IgD-negative memory B cell (primary cell): ENCODE results near the gene LARP4. TPM values are rescaled to one million over a fixed set of nuclear protein-coding genes. Genes with fewer than 3 reads are reported as not detected.
"Not testable (repeated sequence)": the region's sequence is repeated elsewhere in the genome, so short reads cannot be mapped to it uniquely, and the experiment has no call there.

Experiments used
- H3K27ac Mint-ChIP-seq, 3 donors: one replicate each; pipeline ENCODE4 v1.8.0; 2020 to 2022; ENCODE audit warnings: mild to moderate bottlenecking in 3 of 3, mixed read lengths in 3 of 3, moderate library complexity in 1 of 3
- H3K27me3 Mint-ChIP-seq: one replicate; pipeline ENCODE4 v1.8.0; 2021; ENCODE audit warnings: mixed read lengths
- H3K36me3 Mint-ChIP-seq: one replicate; pipeline ENCODE4 v1.8.0; 2020; ENCODE audit warnings: mild to moderate bottlenecking, mixed read lengths
- H3K4me1 Mint-ChIP-seq, 3 donors: one replicate each; pipeline ENCODE4 v1.8.0; 2020 to 2022; ENCODE audit warnings: mixed read lengths in 3 of 3, mild to moderate bottlenecking in 1 of 3
- H3K4me3 Mint-ChIP-seq, 4 donors: one replicate each; pipeline ENCODE4 v1.8.0; 2020 to 2022; ENCODE audit warnings: mild to moderate bottlenecking in 4 of 4, mixed read lengths in 4 of 4, moderate library complexity in 3 of 4
- H3K9me3 Mint-ChIP-seq, 3 donors: one replicate each; pipeline ENCODE4 v1.8.0; 2020 to 2021; ENCODE audit warnings: mixed read lengths in 3 of 3, mild to moderate bottlenecking in 1 of 3
- polyA plus RNA-seq: library from polyadenylated mRNA; unstranded; fragments of 300-500 nt; fragmentation: Illumina TruSeq; gene quantifications from one replicate; pipeline ENCODE4 v1.2.3, GENCODE V29; 2021

Gene LARP4
- polyA plus RNA-seq, 1 donor from 2014 or later, result 21.3 TPM

DNA sequence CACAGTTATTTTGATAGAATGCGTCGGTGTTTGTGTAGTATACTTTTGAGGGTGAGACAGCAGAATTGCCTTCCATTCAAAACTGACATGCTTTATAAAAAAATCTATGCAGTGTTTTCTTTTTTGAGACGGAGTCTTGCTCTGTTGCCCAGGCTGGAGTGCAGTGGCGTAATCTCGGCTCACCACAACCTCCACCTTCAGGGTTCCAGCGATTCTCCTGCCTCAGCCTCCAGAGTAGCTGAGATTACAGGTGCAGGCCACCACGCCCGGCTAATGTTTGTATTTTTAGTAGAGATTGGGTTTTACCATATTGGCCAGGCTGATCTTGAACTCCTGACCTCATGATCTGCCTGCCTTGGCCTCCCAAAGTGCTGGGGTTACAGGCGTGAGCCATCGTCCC lies 22.7 kb downstream of the LARP4 start:
- not testable (repeated sequence) for H3K36me3 Mint-ChIP-seq, H3K4me3 Mint-ChIP-seq, H3K9me3 Mint-ChIP-seq, H3K27ac Mint-ChIP-seq, H3K27me3 Mint-ChIP-seq
- H3K4me1 Mint-ChIP-seq, result peaks cover 5 to 16% (median 12%) of the 10 kb centered on the region in 3 donors

GRCh38 chr12:50425589-50426258 lies 25.0 kb downstream of the LARP4 start:
- Mint-ChIP-seq H3K36me3 (peaks cover 4% of the 10 kb centered on the region), H3K27me3 (no peaks in the 10 kb centered on the region), H3K9me3 (no peaks in the 10 kb centered on the region), H3K4me3 (no peak overlapping the region), H3K27ac (no peak overlapping the region), H3K4me1 (peaks cover 2 to 11% (median 9%) of the 10 kb centered on the region in 3 donors)

GRCh38 chr12:50431656-50432055 lies 31.0 kb downstream of the LARP4 start:
- not testable (repeated sequence) for H3K27me3 Mint-ChIP-seq, H3K27ac Mint-ChIP-seq, H3K4me3 Mint-ChIP-seq, H3K4me1 Mint-ChIP-seq, H3K9me3 Mint-ChIP-seq
- H3K36me3 Mint-ChIP-seq, result peaks cover 13% of the 10 kb centered on the region

- no peaks in the 10 kb centered on the region for H3K9me3 Mint-ChIP-seq
- peaks cover 0 to 2% (median 0%) of the 10 kb centered on the region in 3 donors for H3K4me1 Mint-ChIP-seq
- no peak overlapping the region for H3K27ac Mint-ChIP-seq
- peaks cover 8% of the 10 kb centered on the region for H3K36me3 Mint-ChIP-seq
- H3K4me3 Mint-ChIP-seq, result no peak overlapping the region
- no peaks in the 10 kb centered on the region for H3K27me3 Mint-ChIP-seq
Observed at GRCh38 chr12:50440288-50440687, 39.6 kb downstream of the LARP4 start.

- Mint-ChIP-seq H3K4me1 (peaks cover 0 to 2% (median 0%) of the 10 kb centered on the region in 3 donors), H3K9me3 (no peaks in the 10 kb centered on the region), H3K4me3 (peak overlapping the region in 1 of 4 donors; percentile 12), H3K27me3 (no peaks in the 10 kb centered on the region), H3K36me3 (peaks cover 8% of the 10 kb centered on the region), H3K27ac (peak overlapping the region in 1 of 3 donors; percentile 31)
Observed at GRCh38 chr12:50441763-50442162, 41.1 kb downstream of the LARP4 start.

DNA sequence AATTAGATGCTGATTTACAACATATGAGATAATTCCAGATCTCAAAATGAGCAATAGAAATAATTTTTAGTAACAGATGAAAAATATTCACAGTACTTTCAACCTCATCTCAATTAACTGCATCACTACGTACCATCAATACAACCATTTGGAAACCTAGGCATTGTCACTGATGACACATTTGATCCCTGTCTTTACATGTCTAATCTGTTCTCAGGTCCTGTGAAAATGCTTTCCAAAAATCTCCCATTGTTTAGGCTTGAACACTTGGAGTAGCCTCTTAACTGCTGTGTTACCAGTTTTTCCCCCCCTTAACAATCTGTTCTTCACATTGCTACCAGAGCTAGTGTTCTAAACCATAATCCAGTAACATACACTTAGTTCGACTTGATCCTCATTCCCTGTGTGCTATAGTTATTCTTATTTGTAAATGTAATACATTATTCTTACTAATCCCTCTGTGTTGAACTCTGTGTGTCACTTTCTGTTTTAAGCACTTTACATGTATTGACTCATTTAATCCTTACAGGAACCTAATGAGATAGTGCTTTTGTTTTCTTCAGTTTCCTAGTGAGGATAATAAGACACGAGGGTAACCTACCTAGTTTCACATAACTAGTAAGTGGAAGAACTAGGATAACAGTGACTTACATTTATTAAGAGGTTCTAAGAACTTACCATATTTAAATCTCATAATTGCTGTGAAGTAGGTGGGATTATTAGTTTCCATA lies 41.7 kb downstream of the LARP4 start:
- H3K27ac Mint-ChIP-seq, result peak overlapping the region in 2 of 3 donors; percentile 31
- H3K36me3 Mint-ChIP-seq, result peaks cover 9% of the 10 kb centered on the region
- no peaks in the 10 kb centered on the region for H3K27me3 Mint-ChIP-seq
- H3K4me3 Mint-ChIP-seq, result no peak overlapping the region
- H3K4me1 Mint-ChIP-seq, result peaks cover 0 to 2% (median 0%) of the 10 kb centered on the region in 3 donors
- no peaks in the 10 kb centered on the region for H3K9me3 Mint-ChIP-seq

GRCh38 chr12:50449671-50450070 lies 49.0 kb downstream of the LARP4 start:
- H3K4me3 Mint-ChIP-seq, H3K27me3 Mint-ChIP-seq, H3K9me3 Mint-ChIP-seq, H3K27ac Mint-ChIP-seq, H3K4me1 Mint-ChIP-seq: not testable (repeated sequence)
- peaks cover 12% of the 10 kb centered on the region for H3K36me3 Mint-ChIP-seq

- H3K4me3 Mint-ChIP-seq, result no peak overlapping the region
- peaks cover 0 to 2% (median 0%) of the 10 kb centered on the region in 3 donors for H3K4me1 Mint-ChIP-seq
- no peaks in the 10 kb centered on the region for H3K27me3 Mint-ChIP-seq
- no peak overlapping the region for H3K27ac Mint-ChIP-seq
- H3K9me3 Mint-ChIP-seq, result no peaks in the 10 kb centered on the region
- H3K36me3 Mint-ChIP-seq, result peaks cover 17% of the 10 kb centered on the region
Observed at GRCh38 chr12:50452795-50453194, 52.1 kb downstream of the LARP4 start.

DNA sequence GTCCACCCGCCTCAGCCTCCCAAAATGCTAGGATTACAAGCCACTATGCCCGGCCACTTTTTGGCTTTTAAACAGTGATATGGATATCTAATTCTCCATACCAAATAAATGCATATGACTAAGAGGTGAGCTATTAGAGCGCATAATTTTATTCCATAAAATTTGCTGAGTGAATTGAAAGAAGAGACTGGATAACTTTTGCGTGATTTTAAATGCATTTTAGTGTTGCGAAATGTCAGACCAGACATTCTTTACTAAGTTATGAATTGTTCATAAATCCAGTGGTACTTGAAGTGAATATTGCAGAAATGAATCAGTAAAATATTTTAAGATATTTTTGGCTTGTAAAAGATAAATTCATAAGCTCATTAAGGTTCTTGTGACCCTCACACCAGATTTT lies 53.2 kb downstream of the LARP4 start:
- H3K4me3 Mint-ChIP-seq, result no peak overlapping the region
- peaks cover 14% of the 10 kb centered on the region for H3K36me3 Mint-ChIP-seq
- no peak overlapping the region for H3K27ac Mint-ChIP-seq
- no peaks in the 10 kb centered on the region for H3K27me3 Mint-ChIP-seq
- H3K4me1 Mint-ChIP-seq, result peaks cover 0 to 2% (median 0%) of the 10 kb centered on the region in 3 donors
- no peaks in the 10 kb centered on the region for H3K9me3 Mint-ChIP-seq

- peaks cover 0 to 2% (median 0%) of the 10 kb centered on the region in 3 donors for H3K9me3 Mint-ChIP-seq
- H3K4me1 Mint-ChIP-seq, result peaks cover 0 to 2% (median 0%) of the 10 kb centered on the region in 3 donors
- H3K27me3 Mint-ChIP-seq, result no peaks in the 10 kb centered on the region
- no peak overlapping the region for H3K27ac Mint-ChIP-seq
- H3K4me3 Mint-ChIP-seq, result no peak overlapping the region
- peaks cover 11% of the 10 kb centered on the region for H3K36me3 Mint-ChIP-seq
Observed at GRCh38 chr12:50458606-50459005, 57.9 kb downstream of the LARP4 start.

- H3K4me3 Mint-ChIP-seq, result no peak overlapping the region
- peaks cover 16% of the 10 kb centered on the region for H3K36me3 Mint-ChIP-seq
- no peaks in the 10 kb centered on the region for H3K27me3 Mint-ChIP-seq
- no peak overlapping the region for H3K27ac Mint-ChIP-seq
- H3K4me1 Mint-ChIP-seq, result no peaks in the 10 kb centered on the region
- H3K9me3 Mint-ChIP-seq, result no peaks in the 10 kb centered on the region
Observed at GRCh38 chr12:50467439-50467838, 66.8 kb downstream of the LARP4 start.

DNA sequence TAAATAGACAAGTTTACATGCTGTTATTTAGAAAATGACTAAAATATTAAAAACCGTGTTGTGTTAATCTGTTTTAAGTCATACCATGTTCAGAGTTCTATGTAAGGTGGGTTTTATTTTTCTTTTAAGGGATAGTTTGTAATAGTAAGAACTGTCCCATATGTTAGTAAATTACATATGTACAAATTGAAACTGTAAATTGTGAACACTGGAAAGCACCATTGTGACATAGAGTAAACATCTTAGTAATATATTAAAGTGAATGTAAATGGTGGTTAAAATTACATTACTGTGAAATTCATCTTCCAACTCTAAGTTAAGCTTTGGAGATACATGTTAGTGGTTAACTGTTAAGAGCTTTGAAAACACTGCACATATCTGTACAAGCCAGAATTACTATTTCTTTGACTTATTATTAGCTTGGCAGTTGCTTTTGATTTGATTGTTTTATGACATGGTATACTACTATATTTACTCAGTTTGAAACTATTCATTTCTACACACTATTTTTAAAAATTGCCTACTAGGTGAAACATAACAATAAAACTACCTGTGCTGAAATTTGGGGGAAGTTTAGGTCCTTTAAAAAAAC lies 76.7 kb downstream of the LARP4 start:
- H3K36me3 Mint-ChIP-seq, result peaks cover 4% of the 10 kb centered on the region
- no peaks in the 10 kb centered on the region for H3K27me3 Mint-ChIP-seq
- H3K4me1 Mint-ChIP-seq, result peaks cover 0 to 3% (median 0%) of the 10 kb centered on the region in 3 donors
- H3K4me3 Mint-ChIP-seq, result no peak overlapping the region
- H3K27ac Mint-ChIP-seq, result no peak overlapping the region
- H3K9me3 Mint-ChIP-seq, result peaks cover 0 to 1% (median 0%) of the 10 kb centered on the region in 3 donors

- peaks cover 3% of the 10 kb centered on the region for H3K27me3 Mint-ChIP-seq
- peaks cover under 1% of the 10 kb centered on the region for H3K36me3 Mint-ChIP-seq
- H3K9me3 Mint-ChIP-seq, result peaks cover 0 to 4% (median 1%) of the 10 kb centered on the region in 3 donors
- no peak overlapping the region for H3K4me3 Mint-ChIP-seq
- H3K27ac Mint-ChIP-seq, result no peak overlapping the region
- peaks cover 0 to 1% (median 0%) of the 10 kb centered on the region in 3 donors for H3K4me1 Mint-ChIP-seq
Observed at GRCh38 chr12:50482571-50482970, 81.9 kb downstream of the LARP4 start.

DNA sequence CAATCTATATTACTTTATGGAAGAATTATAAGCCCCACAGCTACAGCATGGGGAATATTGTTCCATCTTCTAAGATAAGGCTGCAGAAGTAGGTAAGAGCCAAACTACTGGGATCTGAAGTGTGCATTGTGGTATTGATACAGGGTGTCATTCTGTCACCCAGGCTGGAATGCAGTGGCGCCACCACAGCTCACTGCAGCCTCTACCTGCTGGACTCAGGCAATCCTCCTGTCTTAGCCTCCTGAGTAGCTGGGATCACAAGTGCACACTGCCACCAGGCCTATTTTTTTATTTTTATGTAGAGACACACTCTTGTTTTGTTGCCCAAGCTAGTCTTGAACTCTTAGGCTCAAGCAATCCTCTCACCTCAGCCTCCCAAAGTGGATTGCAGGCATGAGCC lies 82.8 kb downstream of the LARP4 start:
- peaks cover 3% of the 10 kb centered on the region for H3K27me3 Mint-ChIP-seq
- no peak overlapping the region for H3K27ac Mint-ChIP-seq
- peaks cover 0 to 1% (median 0%) of the 10 kb centered on the region in 3 donors for H3K4me1 Mint-ChIP-seq
- H3K36me3 Mint-ChIP-seq, result no peaks in the 10 kb centered on the region
- H3K9me3 Mint-ChIP-seq, result peaks cover 0 to 4% (median 1%) of the 10 kb centered on the region in 3 donors
- no peak overlapping the region for H3K4me3 Mint-ChIP-seq

DNA sequence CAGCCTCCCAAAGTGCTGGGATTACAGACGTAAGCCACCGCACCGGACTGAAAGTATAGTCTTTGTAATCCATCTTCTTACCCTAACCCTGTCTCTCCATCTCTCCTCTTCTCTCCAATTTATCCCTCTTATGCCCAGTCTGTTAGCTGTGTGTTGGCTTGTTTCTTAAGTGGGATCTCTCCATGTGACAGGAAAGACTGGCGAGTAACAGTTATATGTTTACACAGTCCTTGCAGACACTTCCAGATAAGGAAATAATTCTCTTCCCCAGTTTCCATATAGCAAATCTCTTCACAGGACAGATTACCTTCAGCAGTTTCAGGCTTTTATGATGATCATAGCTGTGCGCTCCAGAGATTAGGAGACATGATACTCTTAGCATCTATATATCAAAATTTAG lies 88.1 kb downstream of the LARP4 start:
- Mint-ChIP-seq H3K9me3 (peaks cover 0 to 21% (median 10%) of the 10 kb centered on the region in 3 donors), H3K27me3 (peaks cover 3% of the 10 kb centered on the region), H3K4me3 (no peak overlapping the region), H3K4me1 (no peaks in the 10 kb centered on the region), H3K27ac (no peak overlapping the region), H3K36me3 (no peaks in the 10 kb centered on the region)
